NCI-H2029 (cell line): ENCODE measurements around the gene TRIM67.
"Not testable (repeated sequence)": the region's sequence is repeated elsewhere in the genome, so short reads cannot be mapped to it uniquely, and the experiment has no call there.

Experiments used
- DNase-seq: peaks from one replicate; lab custom pipeline; 2025; lab: John Stamatoyannopoulos, UW

Gene TRIM67

DNA sequence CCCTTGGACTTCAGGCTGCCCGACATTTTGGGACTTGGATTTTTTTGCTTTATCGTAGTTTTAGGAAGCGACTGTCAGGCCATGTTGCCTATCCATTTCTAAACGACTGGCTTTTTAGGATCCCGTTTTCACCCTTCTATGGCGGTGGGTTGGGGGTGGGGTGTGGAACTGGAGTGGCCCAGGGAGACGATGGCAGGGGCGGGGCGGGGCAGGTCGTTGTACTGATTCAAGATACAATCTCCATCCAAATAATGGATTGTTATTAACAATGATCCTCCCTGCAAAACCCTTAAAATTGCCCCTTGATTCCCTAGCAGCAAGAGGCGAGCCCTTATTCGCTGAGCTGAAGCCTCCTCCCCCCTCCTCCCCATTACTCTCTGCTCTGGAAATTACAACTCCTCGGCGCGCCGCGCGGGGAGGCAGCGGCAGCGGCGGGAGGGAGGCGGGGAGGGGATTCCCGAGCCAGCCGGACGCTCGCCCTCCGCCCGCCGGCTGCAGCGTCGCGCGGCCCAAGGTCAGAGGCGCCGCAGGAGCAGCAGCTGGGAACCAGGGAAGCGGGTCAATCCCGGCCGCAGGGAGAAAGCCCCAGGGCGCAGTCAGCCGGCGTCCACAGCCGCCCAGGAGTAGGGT, at the start of gene TRIM67:
TRIM67 (plus strand) TSS at position 392 of the 630 bp plus-strand sequence. CDS start 912 bp downstream, outside the sequence.
- DNase-seq, result no peak

DNA sequence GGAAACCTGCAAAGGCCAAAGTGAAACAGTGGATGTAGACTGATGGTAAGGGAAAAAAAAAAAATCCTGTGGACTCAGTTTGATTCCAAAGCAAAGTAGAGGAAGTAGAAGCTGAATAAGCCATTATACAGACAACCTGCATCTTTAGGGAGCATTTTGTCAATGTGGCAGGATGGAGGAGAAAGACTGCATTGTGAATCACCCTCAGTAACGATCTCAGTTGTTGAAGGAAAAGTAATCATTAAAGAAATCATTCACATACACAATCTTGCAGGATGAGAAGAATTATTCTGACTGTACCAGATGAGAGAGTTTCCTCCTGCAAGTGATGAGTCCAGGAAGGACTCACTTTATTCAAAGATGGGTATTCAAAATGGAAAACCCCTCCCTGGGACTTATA, 45.1 kb upstream of the TRIM67 start:
- DNase-seq, result no peak

DNA sequence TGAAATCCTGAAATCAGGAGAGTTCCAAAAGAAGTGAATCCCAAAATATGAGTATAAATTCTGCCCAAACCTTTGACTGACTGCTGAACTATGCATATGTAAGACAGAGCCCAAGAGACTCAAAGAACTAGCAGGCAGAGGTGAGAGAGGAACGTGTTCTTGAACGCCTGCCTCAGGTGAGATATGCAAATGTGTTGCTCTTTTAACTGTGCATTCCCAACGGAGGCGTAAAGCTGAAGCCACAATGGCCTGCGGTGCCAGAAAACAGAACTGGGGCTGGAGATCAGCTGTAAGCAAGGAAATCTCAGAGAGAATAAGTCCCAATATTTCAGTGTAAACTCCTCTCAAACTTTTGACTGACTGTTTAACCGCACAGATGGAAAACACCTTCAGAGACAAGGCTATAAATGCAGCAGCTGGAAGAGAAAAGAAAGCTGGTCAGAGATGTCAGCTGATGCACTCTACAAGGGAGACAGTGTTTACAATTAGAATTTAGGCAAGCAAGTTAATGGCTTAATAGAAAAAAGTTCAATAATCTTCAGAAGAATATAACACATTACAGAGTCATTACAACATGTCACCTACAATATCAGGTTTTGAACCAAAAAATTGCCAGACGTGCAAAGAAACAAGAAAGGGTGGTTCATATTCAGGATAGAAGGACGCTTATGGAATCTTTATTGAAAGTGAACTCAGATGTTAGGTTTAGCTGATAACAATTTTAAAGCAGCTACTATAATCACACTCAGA, 43.0 kb upstream of the TRIM67 start:
- DNase-seq, result no peak

DNA sequence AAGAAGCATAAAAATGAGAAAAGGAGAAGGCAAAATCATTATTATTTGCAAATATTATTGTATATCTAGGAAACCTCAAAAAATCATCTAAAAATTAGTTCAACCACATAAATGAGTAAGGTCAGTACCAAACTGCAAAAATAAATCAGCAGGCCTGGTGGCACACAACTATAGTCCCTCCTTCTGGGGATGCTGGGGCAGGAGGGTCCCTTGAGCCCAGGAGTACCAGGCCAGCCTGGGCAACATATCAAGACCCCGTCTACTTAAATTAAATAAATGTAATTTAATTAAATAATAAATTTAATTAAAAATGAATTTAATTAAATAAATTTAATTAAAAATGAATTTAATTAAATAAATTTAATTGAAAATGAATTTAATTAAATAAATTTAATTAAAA, 40.3 kb upstream of the TRIM67 start:
- no peak for DNase-seq

DNA sequence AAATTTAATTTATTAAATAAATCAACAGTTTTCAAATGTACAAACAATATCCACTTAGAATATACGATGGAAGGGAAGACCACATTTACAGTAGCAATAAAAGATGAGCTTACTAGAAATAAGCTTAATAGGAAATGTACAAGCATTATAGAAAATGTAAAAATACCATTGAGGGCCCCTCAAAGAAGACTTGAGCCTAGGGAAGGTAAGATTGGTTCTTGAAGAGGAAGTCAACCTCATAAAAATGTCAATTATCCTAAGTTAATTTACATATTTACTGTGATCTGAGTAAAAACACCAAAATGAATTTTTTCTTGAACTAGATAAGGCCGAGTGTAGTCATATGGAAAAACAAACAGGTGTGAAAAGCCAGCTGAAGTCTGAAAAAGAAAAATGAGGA, 39.7 kb upstream of the TRIM67 start:
- no peak for DNase-seq

DNA sequence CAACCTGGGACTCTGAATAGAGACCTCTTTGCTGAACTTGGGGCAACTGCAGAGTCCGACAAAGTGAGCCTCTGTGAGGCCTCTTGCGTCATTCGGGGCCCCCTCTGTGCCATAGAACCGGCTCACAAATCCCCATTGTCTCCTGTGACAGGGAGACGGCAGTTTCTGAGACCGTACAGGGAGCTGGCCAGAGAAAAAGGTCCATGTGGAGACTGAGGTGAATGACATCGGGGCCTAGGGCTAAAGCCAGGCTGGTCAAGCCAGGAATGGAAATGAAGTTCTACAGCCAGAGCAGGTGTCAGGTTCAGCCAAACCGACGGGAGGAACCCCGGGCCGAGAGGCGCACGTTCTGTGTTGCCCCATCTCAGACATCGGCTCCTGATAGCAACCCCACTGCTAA, 37.1 kb upstream of the TRIM67 start:
- no peak for DNase-seq

DNA sequence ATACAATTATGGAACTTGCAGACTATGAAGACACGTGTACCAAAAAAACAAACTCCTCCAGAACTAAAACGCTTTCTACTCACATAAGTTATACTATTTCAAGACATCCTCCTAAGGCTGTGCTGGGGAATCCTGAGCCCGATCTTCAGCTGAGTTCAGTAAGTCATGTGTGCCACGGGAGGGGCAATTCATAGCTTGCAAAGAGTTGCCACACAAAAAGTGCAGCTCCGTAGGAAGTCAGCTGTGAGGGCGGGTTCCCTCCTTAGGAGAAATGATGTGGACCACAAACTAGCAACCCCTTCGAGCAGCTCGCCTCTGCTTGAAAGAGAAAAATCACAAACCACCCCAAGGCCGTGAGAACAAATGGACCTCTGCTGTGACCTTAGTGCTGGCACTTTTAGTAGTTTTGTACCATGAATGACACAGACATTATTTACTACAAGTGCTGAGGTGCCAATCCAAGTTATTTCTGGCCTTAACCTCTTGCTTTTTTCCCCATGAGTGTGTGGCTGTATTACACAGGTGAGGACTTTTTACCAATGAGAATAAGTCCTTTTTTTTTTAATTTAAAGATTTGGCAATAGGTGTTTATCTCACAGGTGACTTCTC, 35.8 kb upstream of the TRIM67 start:
- DNase-seq, result no peak

DNA sequence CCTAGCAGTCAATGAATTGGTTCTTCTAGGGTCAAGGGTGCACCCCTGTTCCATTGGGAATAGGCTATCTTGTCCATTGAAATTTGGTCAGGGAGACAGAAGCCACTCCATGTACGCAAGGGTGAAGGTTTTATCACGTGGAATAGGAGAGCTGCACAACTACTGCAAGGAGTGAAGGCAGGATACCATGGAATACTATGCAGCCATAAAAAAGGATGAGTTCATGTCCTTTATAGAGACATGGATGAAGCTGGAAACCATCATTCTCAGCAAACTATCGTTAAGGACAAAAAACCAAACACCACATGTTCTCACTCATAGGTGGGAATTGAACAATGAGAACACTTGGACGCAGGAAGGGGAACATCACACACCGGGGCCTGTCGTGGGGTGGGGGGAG, 34.8 kb upstream of the TRIM67 start:
- not testable (repeated sequence) for DNase-seq

DNA sequence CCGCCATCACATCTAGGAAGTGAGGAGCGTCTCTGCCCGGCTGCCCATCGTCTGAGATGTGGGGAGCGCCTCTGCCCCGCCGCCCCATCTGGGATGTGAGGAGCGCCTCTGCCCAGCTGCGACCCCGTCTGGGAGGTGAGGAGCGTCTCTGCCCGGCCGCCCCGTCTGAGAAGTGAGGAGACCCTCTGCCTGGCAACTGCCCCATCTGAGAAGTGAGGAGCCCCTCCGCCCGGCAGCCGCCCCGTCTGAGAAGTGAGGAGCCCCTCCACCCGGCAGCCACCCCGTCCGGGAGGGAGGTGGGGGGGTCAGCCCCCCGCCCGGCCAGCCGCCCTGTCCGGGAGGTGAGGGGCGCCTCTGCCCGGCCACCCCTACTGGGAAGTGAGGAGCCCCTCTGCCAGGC, 33.4 kb upstream of the TRIM67 start:
- not testable (repeated sequence) for DNase-seq

DNA sequence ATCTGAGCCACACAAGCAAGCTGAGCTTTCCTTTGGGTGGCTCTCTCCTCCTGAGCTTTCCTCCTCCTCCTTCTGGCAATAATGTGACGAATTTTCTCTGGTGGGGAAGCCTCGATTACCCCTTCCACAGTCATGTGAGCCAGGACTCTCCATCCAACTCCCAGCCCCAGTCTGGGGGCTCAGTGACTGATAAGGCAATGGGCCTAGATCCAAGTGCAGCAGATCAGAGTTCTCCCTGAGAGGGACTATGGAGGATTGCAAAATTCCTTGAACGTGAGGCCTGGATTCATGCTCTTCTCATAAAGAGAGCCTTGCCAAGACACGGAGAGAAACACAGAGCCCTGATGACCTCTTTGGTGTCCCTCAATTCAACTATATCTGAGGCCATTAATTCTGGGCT, 31.3 kb upstream of the TRIM67 start:
- DNase-seq, result no peak

DNA sequence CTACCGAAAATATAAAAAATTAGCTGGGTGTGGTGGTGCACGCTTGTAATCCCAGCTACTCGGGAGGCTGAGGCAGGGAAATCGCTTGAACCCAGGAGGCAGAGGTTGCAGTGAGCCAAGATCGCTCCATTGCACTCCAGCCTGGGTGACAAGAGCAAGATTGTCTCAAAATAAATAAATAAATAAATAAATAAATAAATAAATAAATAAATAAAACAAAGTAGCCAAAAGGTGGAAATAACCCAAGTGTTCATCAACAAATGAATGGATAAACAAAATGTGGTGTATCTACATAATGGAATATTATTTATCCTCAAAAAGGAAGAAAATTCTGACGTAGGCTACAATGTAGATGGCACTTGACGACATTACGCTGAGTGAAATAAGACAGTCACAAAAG, 29.3 kb upstream of the TRIM67 start:
- DNase-seq, result not testable (repeated sequence)

DNA sequence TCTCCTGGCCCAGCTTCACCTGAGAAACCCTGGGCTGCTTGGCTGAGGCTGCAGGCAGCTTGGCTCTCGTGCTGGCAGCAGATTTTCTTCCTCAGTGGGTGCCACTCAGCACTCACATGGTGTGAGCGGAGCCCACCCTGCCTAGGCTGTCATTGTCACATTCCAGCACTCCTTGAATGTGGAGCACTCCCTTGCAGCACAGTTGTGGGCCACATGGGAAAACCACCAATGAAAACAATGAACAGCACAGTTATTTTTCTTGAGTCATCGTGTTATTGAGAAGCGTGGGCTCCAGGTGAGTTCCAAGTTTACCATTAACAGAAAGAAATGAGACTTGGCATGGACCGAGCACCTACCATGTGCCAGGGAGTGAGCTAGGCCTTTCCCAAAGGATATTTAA, 27.2 kb upstream of the TRIM67 start:
- DNase-seq, result no peak

DNA sequence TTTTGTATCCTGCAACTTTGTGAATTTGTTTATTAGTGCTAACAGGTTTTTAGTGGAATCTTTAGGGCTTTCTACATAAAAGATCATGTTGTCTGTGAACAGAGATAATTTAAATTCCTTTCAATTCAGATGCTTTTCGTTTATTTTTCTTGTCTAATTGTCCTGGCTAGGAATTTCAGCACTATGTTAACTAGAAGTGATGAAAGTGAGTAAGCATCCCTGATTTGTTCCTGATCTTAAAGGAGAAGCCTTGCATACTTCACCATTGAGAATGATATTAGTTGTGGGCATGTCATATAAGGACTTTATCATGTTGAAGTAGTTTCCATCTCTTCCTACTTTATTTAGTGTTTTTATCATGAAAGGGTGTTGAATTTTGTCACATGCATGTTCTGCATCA, 23.6 kb upstream of the TRIM67 start:
- no peak for DNase-seq

DNA sequence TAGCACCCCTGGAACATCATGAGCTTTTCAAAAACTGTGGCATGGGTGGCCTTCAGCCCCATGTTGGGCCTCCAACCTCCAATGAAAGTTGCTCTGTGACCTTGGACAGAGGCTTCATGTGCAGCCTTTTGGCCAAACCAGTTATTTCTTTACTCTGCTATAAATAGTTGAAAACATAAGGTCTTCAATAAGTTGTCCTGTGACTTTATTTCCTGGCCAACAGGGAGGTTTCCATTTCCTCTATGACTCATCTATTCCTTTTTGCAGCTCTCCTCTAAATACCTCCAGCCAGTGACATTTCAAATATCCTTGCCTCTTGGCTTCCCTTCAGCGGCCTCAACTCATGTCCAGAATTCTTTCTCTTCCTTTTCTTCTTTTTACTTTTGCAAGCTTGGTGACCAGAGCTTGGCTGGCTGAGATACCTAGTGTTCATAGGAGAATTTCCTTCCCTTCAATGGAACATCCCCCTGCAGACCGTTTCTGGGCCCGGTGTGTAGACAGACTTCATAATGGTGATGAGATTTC, 22.7 kb upstream of the TRIM67 start:
- no peak for DNase-seq

DNA sequence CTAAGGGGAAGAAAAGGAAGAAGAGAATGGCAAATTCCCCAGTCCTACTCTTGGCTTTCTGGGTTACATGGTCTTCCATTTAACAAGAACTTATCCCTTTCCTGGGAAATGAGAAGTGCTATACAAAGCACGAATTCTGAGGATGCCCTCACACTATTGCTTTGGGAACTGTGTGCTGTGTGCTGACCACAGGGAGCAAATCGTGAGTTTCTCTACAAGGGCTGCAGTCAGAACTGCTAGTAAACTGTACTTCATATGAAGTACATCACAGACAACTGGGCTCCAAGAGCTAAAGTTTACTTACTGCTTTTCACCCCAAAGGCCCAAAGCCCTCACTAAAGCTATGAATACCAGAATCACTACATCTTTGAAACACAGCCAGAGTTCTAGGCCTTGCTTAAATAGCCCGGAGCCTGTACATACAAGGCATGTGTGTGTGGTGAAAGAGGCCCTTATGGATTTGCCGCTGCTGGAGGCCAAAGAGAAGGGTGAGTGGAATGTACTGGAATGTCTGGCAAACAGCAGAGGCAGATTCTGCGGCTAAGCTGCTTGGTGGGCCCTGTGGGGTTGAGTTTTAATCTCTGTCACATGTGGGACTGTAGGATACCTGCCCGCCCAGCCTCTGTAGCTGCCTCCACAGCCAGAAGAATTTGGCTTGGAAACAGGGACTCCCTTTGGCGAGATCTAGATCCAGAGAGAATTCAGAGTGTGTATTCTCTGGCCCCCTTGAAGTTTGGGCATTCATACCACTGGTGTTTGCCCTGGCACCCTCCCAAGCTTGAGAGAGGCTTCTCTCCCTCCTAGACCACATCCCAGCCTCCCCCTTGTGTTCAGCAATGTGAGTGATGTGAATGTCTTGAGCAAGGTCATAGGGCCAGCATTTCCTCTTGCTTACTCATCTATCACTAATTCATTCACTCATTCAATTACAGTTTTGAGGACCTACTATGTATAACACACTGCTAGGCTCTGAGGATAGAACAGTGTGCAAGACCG, 21.9 kb upstream of the TRIM67 start:
- DNase-seq, result peak; percentile 13

DNA sequence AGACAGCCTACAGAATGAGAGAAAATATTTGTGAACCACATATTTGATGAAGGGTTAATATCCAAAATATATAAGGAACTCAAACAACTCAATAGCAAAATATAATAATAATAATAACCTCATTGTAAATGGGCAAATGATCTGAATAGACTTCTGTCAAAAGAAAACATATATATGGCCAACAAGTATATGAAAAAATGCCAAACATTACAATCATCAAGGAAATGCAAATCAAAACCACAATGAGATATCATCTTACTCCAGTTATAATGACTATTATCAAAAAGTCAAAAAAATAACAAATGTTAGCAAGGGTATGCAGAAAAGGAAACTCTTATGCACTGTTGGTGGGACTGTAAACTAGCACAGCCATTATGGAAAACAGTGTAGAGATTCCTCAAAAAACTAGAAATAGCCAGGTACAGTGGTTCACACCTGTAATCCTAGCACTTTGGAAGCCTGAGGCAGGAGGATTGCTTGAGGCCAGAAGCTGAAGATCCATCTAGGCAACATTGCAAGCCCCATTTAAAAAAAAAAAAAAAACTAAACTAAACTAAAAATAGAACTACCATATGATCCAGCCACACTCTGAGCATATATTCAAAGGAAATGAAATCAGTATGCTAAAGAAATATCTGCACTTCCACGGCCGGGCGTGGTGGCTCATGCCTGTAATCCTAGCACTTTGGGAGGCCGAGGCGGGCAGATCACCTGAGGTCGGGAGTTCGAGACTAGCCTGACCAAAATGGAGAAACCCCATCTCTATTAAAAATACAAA, 17.3 kb upstream of the TRIM67 start:
- no peak for DNase-seq

DNA sequence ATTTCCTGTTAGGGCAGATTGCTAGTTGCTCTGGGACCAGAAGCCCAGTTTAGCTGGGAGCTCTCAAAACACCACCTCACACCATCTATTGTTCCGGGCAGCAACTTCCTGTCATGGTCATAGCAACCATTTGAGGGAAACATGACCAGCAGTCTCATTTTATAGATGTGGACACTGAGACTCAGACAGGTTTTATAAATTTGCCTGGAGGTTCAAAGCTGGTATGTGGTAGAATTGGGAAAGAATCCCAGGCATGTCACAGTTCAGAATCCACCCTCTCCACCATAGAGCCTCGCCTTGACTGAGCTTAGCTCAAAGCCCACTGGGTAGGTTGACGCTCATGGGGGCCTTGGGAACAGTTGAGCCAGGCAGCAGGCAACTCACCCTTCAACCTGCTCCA, 14.0 kb upstream of the TRIM67 start:
- no peak for DNase-seq

DNA sequence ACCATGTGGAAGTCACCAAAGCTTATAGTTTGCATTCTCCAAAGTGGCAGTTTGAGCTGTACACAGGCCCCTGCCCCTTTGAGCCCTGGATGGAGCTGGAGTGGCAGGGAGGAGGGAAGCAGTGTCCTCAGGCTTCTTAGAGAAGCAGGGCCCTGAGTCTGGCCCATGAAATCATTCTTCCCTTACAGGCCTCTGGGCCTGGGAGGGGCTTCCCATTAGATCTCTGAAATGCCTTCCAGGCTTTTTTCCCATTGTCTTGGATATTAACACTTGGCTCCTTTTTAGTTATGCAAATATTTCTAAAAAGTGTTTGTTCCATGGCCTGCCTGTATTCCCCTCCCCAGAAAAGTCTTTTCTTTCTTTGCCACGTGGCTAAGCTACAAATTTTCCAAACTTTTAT, 10.0 kb upstream of the TRIM67 start:
- DNase-seq, result no peak

DNA sequence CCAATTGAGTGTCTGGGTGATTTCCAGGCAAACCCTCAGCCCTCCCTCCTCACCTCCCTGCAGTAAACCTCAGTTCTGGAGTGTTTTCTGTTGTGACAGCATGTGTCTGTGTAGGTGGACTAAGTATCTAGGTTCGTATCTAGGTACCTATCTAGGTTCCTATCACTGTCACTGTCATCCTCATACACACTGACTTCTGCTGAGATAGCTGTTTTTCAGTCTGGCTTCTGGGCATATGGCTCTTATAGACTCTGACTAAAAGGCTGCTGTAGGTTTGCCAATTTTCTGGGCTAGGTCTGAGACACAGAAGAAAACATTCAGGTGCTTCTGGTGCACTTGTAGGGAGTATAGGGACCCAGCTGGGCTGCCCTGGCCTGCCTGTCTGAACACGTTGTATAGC, 8.1 kb upstream of the TRIM67 start:
- DNase-seq, result no peak

DNA sequence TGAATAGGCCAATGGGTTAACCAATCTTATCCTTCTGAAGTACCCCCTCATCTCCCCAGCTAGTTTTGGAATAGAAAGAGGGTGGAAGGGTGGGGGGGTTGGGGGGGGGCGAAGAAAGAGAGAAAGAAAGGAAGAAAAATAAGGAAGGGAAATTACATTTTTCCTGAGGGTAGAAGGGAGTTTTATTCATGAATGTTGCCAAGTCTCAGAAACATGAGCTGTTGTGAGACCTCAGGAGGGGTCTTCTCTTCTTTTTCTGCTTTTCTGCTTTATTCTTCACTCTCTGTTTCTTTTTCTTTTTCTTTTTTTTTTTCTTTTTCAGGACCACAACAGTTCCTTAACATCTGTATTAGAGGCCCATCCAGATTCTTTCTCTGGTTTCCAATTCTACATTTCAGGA, 6.0 kb upstream of the TRIM67 start:
- no peak for DNase-seq

DNA sequence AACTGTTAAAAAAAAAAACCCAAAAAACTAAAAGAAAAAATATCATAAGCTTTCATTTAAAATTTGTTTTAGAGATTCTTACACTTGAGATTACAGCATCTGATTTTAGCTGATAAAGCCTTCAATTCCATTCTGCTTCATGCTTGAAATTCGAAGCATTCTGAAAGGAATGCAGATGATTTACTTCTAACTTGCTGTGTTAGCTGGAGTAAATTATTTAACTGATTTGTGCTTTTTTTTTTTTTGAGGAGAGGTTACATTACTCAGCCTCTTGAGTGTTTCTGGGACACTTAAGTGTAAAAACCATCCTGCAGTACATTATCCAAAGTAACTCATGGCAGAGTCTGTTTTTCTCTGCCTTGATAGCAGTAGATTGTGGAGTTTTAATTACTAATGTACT, 4.5 kb upstream of the TRIM67 start:
- DNase-seq, result no peak
